GM13976 (cell line): ENCODE results near the gene DNAJB13.

Experiments used
- DNase-seq: peaks from one replicate; pipeline ENCODE4 v3.0.0; 2012; ENCODE audit warnings: low spot score
- CTCF ChIP-seq: IDR thresholded peaks from 2 replicates; pipeline ENCODE4 v1.5.1; 2012; ENCODE audit warnings: borderline replicate concordance, mild to moderate bottlenecking; ENCODE audit not compliant: insufficient read depth; ENCODE audit errors: extremely low read depth, missing control alignments, control extremely low read depth
- in situ Hi-C: fragments of 300-500 bp; cut with MboI; formaldehyde crosslinking; loops from one replicate; pipeline ENCODE4 v1.12.0; 2022; ENCODE audit warnings: low sequenced_read_pairs, mixed read lengths, inconsistent platforms; ENCODE audit not compliant: unreplicated experiment

Gene DNAJB13

GRCh38 chr11:73950869-73951710 is at the start of gene DNAJB13:
Gene DNAJB13, plus strand, starts transcription at chr11:73951026. Its CDS starts 44 bp downstream, at chr11:73951070.
- in situ Hi-C loops, result loop anchor here (25.0 kb wide), 1 partner anchor 286 kb away; no protein-coding TSS in a partner anchor
- DNase-seq, result peak; percentile 81
- TF ChIP-seq CTCF, result no peak

GRCh38 chr11:73902303-73902702 is 48.5 kb upstream of the DNAJB13 start:
- DNase-seq, result no peak
- no peak for TF ChIP-seq CTCF
- in situ Hi-C loops, result no loop called here

- in situ Hi-C loops, result no loop called here
- no peak for TF ChIP-seq CTCF
- no peak for DNase-seq
Measured at GRCh38 chr11:73907191-73907590, 43.6 kb upstream of the DNAJB13 start.

- TF ChIP-seq CTCF, result no peak
- in situ Hi-C loops, result no loop called here
- no peak for DNase-seq
Measured at GRCh38 chr11:73912026-73912425, 38.8 kb upstream of the DNAJB13 start.

- in situ Hi-C loops, result no loop called here
- TF ChIP-seq CTCF, result no peak
- no peak for DNase-seq
Measured at GRCh38 chr11:73913472-73913871, 37.4 kb upstream of the DNAJB13 start.

- DNase-seq, result no peak
- no peak for TF ChIP-seq CTCF
- in situ Hi-C loops, result no loop called here
Measured at GRCh38 chr11:73914284-73914683, 36.5 kb upstream of the DNAJB13 start.
